ENCODE data around the gene VSX1.

DNA sequence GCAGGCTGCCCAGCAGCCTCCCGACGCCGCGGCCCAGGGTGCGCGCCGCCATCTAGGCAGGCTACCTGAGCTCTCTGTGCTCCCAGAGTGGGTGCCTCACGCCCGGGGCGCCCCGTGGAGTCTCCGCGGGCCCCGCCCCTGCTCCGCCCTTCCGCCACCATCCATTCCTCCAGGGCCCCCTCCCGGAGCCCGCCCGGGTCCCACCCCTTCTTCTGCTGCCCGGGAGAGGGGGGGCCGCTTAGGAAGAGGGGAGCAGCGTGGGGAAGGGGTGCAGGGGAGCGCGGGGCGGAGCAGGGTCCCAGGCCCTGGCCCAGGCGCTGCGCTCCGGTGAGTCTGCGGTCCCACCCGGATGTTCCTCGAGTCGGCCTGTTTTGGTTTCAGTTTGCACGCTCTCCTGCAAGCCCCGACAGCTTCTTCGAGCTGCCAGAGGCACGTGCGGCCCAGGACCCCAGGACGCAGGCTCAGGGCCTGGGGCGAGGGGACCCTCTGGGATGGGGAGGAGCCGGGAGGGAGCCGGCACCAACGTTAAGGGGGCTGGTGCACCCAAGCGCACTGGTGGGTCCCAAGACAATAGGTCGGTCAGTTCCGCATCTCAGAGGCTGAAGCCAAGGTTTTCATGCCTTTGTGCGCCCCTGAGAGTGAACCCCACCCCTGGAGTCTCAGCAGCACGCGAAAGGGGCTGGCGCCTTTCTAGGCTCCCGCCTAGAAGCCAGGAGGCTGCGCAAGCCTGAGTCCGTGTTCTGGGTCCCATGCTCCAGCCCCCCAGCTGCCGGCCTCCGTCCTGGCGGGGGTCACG is 23.7 kb downstream of the VSX1 start, which contains the start of gene ACSS1:
- TF ChIP-seq CTCF (IDR thresholded peaks at IDR 0.05): no peak
- no peak for TF ChIP-seq EZH2 (IDR thresholded peaks at IDR 0.05; ENCODE audit: borderline replicate concordance, insufficient read depth, low read depth, low read length, poor library complexity, severe bottlenecking)

All from B cell (primary cell).